Measurements from ENCODE around the gene ZNF680.

GRCh38 chr7:64612452-64612851 is 49.6 kb upstream of the ZNF680 start:
- TF ChIP-seq FOXK2 (IDR thresholded peaks at IDR 0.05) (no peak), BHLHE40 (IDR thresholded peaks at IDR 0.05; ENCODE audit: borderline replicate concordance) (no peak), FOXA1 (IDR thresholded peaks at IDR 0.05) (no peak), ELF4 (IDR thresholded peaks at IDR 0.05) (no peak)
